Choroid plexus epithelial cell (primary cell): ENCODE measurements around the gene TAF5L.

Experiments used
- DNase-seq: peaks from one replicate; pipeline ENCODE4 v3.0.0-alpha.2; 2010; ENCODE audit warnings: low read depth
- H3K4me3 ChIP-seq: 2 replicates; pipeline ENCODE4 v1.5.1; 2011; ENCODE audit warnings: low read depth, mild to moderate bottlenecking, control low read depth, low read length, moderate library complexity
- TF ChIP-seq, protein P1 (sequence below): conservative IDR thresholded peaks from 2 replicates; pipeline ENCODE4 v1.5.1; 2011; ENCODE audit warnings: low read depth, mild to moderate bottlenecking, control low read depth, inconsistent platforms, low read length, moderate library complexity

The TAF5L gene

DNA sequence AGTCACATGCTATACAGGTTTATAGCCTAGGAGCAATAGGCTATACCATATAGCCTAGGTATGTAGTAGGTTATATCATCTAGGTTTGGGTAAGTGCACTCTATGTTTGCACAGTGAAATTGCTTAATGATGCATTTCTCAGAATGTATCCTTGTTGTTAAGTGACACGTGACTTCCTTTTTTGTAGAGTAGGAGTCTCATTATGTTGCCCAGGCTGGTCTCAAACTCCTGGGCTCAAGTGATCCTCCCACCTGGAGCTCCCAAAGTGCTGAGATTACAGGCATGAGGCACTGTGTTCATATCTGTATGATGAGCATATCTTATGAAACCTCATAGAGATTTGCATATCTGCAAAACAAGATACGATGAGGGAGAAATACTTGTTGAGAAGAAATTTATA lies 53.6 kb downstream of the TAF5L start:
- TF ChIP-seq, protein P1, sequence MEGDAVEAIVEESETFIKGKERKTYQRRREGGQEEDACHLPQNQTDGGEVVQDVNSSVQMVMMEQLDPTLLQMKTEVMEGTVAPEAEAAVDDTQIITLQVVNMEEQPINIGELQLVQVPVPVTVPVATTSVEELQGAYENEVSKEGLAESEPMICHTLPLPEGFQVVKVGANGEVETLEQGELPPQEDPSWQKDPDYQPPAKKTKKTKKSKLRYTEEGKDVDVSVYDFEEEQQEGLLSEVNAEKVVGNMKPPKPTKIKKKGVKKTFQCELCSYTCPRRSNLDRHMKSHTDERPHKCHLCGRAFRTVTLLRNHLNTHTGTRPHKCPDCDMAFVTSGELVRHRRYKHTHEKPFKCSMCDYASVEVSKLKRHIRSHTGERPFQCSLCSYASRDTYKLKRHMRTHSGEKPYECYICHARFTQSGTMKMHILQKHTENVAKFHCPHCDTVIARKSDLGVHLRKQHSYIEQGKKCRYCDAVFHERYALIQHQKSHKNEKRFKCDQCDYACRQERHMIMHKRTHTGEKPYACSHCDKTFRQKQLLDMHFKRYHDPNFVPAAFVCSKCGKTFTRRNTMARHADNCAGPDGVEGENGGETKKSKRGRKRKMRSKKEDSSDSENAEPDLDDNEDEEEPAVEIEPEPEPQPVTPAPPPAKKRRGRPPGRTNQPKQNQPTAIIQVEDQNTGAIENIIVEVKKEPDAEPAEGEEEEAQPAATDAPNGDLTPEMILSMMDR, result no peak
- H3K4me3 ChIP-seq, result no peak overlapping the region
- DNase-seq, result no peak

DNA sequence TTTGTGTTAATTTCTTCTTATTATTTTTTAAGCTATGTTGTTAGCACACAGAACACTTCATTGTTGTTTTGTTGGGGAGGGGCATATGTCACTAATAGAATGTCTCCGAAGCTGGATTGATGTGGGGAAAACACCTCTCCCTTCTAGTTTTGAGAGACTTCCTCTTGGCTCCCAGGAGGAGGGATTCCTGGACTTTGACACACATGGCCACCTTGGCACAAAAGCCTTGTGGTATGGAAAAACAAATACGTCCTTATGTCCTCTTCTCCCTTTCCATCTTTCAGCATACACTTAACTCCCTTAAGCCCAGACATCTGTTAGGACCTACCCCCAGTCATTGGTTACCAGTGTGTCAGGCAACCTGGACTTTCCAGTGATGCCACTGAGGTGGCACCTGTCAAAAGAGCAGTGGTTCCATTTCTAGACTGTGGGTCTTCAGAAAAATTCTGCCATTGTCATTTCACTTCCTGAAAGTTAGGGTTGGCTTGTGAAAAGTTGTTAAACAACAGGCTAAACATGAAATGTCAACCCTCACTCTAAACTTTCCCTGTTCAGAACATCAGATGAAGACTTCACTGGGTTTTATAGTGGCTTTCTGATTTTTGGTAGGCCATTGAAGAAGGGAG lies 54.9 kb downstream of the TAF5L start:
- no peak overlapping the region for H3K4me3 ChIP-seq
- TF ChIP-seq, protein P1, result no peak
- no peak for DNase-seq

DNA sequence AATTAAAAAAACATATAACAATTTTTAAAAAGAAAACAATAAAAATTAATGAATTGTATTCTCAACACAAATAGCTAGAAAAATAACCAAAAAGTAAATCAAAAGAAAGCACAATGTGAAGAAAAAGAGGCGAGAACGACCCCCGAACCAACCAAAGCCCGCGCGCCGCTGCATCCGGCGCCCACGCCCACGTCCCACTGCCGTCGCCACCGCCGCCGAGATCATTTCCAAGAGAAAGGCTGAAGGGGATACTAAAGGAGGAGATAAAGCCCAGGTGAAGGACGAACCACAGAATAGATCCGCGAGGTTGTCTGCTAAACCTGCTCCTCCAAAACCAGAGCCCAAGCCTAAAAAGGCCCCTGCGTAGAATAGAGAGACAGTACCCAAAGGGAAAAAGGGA lies 55.6 kb downstream of the TAF5L start:
- DNase-seq, result no peak
- TF ChIP-seq, protein P1, result no peak
- no peak overlapping the region for H3K4me3 ChIP-seq

DNA sequence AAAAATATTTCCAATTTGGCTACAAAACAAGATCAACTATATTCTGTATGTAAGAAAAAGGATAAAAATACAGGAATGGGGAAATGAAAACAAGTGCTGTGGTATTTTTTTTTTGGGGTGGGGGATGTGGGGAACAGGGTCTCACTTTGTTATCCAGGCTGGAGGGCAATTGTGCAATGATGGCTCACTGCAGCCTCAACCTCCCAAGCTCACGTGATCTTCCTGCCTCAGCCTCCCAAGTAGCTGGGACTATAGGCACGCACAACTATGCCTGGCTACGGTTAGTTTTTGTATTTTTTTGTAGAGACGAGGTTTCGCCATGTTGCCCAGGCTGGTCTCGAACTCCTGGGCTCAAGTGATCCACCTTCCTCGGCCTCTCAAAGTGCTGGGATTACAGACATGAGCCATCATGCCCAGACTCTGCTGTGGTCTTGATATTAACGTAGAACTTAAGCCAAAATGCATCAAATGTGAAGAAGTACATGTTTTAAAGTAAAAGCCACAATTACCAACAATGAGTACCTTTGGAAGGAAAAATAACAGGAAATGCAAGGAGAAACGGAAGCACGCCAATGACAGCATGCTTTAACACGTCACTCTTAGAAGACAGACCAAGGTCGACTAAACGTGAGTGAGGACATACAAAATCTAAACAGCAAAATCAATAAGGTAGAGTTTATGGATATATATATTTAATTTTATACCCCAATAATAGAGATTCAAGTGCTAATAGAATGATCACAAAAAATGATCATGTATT lies 58.6 kb downstream of the TAF5L start:
- H3K4me3 ChIP-seq, result no peak overlapping the region
- TF ChIP-seq, protein P1, result no peak
- no peak for DNase-seq

DNA sequence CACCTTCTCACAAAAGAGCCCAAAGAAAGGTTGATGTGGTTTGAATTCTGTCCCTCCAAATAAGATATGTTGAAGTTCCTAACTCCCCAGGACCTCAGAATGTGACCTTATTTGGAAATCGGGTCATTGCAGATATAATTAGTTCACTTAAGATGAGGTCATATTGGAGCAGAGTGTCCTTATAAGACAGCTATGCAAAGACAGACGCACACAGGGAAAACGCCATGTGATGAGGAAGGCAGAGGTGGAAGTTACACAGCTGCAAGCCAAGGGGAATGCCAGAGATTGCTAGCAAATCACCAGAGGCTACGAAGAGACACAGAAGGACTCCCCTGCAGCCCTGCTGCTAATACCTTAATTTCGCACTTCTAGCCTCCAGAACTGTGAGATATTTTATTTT lies 62.2 kb downstream of the TAF5L start:
- TF ChIP-seq, protein P1, result no peak
- DNase-seq, result peak; percentile 81
- no peak overlapping the region for H3K4me3 ChIP-seq

DNA sequence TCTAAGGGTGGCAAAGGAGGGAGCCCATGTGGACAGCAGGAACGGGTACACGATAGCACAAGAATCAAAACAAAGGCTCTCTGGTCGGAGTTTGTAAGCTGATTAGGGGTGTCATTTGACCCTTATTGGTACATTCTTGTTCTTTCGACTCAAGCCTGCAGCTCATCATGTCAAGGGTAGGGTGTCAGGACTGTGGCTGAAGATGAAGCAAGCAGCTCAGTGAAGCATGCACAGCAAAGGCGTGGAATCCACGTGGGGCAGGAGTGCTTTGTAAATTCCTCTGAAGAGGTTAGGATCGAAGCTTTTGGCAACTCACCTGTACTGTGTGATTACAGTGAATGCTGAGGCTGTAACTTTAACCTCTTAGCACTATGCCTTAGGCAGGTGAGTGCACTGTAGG lies 62.7 kb downstream of the TAF5L start:
- H3K4me3 ChIP-seq, result no peak overlapping the region
- TF ChIP-seq, protein P1, result no peak
- DNase-seq, result peak; percentile 32

DNA sequence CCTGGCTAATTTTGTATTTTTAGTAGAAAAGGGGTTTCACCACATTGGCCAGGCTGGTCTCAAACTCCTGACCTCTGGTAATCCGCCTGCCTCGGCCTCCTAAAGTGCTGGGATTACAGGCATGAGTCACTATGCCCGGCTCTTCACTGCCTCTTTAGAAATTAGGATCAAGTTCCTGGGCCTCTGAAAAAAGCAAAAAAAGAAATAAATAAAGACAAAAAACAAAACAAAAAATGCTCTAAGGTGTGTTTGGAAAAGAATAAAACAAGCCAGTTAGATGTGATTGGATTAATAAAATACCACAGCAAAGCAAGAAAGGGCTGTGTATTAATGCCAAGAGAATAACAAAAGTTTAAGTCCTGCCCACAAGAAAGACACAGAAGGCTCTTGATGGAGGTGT lies 63.2 kb downstream of the TAF5L start:
- TF ChIP-seq, protein P1, result no peak

More for the DNA sequence above, 63.2 kb downstream of the TAF5L start:
- no peak overlapping the region for H3K4me3 ChIP-seq
- no peak for DNase-seq
